ENCODE measurements around the gene CD3E.

The CD3E gene

GRCh38 chr11:118304568-118305248, at the start of gene CD3E:
Gene CD3E (plus strand): TSS chr11:118304730. CDS start chr11:118304953, 223 bp downstream.
- DNase-seq = no peak

GRCh38 chr11:118258410-118258809, 46.1 kb upstream of the CD3E start:
- no peak for DNase-seq

DNA sequence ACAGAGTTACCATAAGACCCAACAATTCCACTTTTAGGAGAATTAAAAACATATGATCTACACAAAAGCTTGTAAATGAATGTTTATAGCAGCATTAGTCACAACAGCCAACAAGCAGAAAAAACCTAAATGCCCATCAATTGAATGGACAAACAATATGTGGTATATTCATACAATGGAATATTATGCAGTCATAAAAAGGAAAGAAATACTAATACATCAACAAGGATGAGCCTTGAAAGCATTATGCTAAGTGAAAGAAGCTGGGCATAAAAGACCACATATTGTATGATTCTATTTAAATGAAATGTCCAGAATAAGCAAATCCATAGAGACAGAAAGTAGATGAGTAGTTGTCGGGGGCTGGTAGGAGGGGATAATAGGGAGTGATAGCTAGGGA, 45.4 kb upstream of the CD3E start:
- DNase-seq = no peak

GRCh38 chr11:118260353-118260752, 44.2 kb upstream of the CD3E start:
- DNase-seq = no peak

- DNase-seq = no peak
Observed at GRCh38 chr11:118263112-118263511, 41.4 kb upstream of the CD3E start.

- no peak for DNase-seq
Observed at GRCh38 chr11:118263695-118264568, 40.6 kb upstream of the CD3E start, which contains the start of gene MPZL2. Gene MPZL2 (minus strand): TSS chr11:118264297. CDS start chr11:118264153, 144 bp downstream.

GRCh38 chr11:118264569-118265465, 39.7 kb upstream of the CD3E start:
- DNase-seq = no peak

DNA sequence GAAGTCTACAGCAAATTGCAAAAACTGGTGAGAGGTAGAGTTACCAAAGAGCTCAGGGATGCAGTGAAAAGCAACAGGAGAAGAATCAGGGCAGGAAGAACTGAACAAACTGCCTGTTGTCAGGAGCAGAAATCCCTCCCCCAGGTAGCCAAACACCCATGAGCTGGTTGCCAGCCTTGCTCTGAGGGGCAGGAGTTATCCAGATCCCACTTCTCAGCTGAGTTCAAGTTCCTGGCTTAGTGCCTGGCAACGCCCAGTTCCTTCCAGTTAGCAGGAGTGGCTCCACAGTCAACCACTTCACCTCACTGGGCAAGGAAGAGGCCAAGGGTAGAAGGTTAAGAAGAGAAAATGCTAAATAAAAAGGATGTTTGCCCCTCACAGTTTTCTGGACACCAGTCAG, 38.6 kb upstream of the CD3E start:
- no peak for DNase-seq

DNA sequence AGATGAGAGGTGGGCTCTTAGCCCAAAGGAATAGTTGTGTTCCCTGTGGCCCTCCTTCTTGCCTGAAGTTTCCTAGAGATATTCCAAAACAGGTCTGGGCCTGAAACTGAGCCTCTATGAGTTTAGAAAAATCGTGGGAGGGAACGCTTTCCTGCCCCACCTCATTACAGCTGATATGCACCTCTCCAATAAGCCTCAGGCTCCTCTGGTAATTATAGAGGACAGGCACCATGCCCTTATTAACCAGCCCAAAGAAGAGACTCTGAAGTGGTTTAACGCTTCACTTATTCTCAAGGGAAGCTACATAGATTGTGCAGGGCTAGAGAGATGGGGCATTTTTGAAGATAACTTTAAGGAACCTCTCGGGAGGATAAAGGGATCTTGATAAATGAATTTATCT, 37.0 kb upstream of the CD3E start:
- no peak for DNase-seq

DNA sequence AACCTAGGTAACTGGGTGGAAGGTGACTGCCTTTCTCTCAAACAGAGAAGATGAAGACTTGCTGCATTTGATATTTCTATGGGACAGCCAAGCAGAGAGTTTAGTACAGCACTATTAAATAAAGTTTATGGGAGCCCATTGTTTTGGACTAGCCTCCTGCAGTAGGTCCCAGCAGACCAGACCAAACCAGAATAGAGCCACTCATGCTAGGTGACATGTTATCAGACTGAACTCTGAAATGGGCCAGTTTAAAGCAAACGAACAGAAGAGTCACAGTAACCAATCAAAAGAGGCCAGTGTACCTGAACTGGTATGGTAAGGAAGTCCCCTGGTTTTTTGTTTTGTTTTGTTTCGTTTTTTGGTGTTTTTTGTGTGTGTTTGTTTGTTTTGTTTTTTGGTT, 32.5 kb upstream of the CD3E start:
- DNase-seq = no peak

DNA sequence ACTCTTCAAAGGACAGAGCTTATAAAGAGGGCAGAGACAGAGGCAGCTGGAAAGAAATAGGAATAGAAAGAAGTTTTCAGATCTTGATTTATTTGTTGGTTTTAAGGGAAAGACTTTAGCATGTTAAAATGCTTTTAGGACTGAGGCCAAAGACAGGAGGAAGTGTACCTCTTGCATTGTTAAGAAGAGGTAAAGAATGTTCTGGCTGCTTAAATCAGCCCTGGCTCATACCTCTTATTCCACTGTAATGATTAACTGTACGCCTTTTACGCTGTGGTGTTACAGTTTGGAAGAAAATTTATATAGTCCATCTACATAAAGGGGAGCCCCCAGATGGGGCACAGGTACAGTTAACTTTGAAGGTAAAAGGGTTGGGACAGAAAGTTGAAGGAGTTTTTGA, 30.3 kb upstream of the CD3E start:
- DNase-seq = no peak

- DNase-seq = no peak
Observed at GRCh38 chr11:118275176-118275575, 29.4 kb upstream of the CD3E start.

DNA sequence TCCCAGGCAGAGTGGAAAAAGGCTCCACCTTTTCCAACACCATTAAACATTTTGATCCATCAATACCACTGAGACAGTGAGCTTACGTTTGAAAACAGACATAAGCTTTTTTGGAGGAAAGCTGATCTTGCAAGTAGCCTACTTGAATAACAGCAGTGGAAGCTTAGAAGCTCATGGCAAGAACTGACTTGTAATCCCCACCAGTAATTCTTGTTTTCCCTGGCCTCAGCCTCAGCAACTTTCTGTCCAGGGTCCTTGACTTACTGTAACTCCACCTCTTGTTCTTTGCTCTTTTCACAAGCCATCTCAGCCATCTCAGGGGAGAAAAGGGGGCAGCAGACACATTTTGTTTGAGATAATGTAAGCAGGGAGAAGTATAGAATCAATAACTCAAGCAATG, 28.1 kb upstream of the CD3E start:
- no peak for DNase-seq

DNA sequence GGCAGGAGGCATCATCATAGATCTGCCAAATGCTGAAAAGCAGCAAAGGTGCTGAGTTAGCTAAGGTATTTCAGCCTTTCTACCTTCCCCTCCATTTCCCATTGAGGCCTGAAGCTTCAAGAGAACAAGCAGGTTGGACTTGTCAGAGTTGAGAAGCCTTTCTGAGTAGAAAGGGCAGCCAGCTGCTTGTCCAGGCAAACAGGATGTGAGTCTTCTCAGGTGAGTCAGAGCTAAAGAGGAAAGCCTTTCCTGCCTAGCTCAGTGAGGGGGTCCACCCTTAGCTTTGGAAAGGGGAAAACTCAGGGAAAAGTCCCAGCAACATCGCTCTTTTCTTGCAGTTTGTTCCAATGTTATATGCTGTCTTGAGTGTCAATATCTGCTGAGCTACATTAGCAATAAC, 27.2 kb upstream of the CD3E start:
- no peak for DNase-seq

DNA sequence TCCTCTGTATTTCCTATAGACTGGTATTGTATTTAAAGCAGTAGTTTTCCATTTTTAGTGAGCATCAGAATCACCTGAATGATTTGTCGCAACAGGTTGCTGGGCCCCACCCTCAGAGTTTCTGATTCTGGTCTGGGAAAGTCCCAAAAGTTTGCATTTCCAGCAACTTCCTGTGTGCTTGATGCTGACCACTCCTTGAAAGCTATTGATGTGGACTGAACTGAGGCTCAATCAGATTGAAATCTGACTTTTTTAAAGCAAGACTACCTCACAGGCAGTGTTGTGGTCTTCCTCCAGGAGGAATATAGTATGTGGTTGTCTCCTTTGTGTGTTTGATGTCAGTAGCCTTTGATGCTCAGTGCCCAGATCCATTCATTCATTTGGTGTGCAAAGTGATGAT, 23.2 kb upstream of the CD3E start:
- DNase-seq = no peak

DNA sequence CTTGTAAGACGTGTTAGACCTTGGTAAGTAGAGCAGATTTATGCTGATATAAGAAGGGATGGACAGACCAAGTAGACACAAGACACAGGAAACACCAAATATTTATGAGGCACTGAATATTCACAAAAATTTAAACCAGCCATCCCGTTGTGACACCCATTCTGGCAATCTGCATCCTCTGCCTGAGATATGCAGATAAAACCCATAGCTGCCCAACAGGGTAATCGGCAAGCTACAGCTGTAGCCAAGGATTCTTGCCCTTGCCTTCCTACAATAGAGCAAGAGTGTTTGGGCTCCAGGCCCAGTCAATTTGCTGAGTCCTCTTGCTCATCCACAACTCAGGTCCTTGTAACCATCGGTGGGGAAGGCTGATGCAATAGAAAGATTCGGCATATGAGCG, 21.9 kb upstream of the CD3E start:
- no peak for DNase-seq

- DNase-seq = no peak
Observed at GRCh38 chr11:118283037-118283636, 21.4 kb upstream of the CD3E start.

GRCh38 chr11:118283756-118284350, 20.7 kb upstream of the CD3E start:
- no peak for DNase-seq

DNA sequence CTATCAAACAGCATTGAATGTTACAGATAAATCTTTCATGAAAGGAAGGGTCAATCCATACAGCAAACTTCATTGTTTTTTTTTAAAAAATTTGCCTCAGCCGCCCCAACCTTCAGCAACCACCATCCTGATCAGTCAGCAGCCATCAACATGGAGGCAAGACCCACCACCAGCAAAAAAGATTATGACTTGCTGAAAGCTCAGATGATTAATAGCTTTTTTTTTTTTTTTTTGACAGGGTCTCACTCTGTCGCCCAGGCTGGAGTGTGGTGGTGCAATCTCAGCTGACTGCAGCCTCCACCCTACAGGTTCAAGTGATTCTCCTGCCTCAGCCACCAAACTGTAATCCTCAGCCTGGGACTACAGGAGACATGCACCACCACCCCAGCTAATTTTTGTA, 18.0 kb upstream of the CD3E start:
- no peak for DNase-seq

DNA sequence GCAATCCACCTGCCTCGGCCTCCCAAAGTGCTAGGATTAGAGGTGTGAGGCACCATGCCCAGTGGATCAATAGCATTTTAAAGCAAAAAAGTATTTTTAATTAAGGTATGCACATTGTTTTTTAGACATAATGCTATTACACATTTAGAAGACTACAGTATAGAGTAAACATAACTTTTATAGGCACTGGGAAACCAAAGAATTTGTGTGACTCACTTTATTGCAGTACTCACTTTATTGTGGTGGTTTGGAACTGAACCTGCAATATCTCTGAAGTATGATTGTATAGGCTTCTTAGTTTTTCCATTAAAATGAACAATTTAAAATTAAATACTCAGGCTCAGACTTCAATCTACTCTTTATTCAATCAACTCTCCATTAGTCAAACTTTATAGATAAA, 17.5 kb upstream of the CD3E start:
- DNase-seq = no peak

GRCh38 chr11:118289401-118289800, 15.1 kb upstream of the CD3E start:
- DNase-seq = no peak

GRCh38 chr11:118290923-118291322, 13.6 kb upstream of the CD3E start:
- no peak for DNase-seq

All from amniotic stem cell (primary cell).